Measurements from ENCODE around the gene SELL. TPM values are rescaled to one million over a fixed set of nuclear protein-coding genes. Genes with fewer than 3 reads are reported as not detected.
"Not testable (repeated sequence)": the region's sequence is repeated elsewhere in the genome, so short reads cannot be mapped to it uniquely, and the experiment has no call there.

Gene SELL
- total RNA-seq, 4 donors from 2014 or later, result 1.4 to 27.7 (median 5.3) TPM

DNA sequence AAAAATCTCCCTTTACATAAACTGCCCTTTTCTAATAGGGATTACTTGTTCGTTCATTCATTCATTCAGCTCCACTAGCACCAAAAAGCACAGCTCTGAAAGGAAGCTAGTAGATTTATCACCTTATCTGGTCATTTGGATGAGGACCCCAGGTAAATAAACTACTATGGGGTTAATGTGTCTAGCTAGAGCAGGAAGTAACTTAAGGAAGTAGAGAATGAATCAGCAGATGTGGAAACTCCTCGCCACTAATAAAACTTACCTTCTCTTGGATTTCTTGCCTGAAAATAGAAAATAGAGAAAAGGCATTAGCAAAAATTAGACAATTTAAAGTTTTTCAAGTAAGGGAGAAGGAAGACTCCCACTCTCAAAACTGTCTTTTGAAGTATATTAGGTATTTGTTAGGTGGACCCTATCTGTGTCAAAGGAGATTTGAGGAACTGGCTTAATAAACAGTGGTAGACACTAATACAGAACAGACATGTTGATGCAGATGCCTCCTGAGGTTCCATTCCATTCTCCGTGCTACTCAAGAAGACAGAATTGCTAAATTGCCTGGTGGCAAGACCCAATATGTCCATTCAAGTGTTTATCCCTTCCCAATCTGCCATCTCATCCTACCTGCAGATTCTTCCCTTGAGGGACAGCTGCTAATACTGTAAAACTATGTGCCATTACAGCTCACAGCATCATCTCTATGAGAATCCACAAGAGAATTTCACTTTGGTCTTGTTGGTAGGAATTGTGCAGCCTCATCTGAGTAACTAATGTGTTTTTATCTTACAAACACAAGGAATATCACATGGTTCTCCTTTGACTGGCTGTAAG is 14.9 kb downstream of the SELL start:
- no peak for ATAC-seq (ENCODE audit: low FRiP score)
- no peak for DNase-seq (ENCODE audit: low spot score)
- TF ChIP-seq, protein P1, sequence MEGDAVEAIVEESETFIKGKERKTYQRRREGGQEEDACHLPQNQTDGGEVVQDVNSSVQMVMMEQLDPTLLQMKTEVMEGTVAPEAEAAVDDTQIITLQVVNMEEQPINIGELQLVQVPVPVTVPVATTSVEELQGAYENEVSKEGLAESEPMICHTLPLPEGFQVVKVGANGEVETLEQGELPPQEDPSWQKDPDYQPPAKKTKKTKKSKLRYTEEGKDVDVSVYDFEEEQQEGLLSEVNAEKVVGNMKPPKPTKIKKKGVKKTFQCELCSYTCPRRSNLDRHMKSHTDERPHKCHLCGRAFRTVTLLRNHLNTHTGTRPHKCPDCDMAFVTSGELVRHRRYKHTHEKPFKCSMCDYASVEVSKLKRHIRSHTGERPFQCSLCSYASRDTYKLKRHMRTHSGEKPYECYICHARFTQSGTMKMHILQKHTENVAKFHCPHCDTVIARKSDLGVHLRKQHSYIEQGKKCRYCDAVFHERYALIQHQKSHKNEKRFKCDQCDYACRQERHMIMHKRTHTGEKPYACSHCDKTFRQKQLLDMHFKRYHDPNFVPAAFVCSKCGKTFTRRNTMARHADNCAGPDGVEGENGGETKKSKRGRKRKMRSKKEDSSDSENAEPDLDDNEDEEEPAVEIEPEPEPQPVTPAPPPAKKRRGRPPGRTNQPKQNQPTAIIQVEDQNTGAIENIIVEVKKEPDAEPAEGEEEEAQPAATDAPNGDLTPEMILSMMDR (IDR thresholded peaks at IDR 0.05), result no peak

GRCh38 chr1:169694304-169695075 is 16.9 kb downstream of the SELL start:
- no peak for DNase-seq (ENCODE audit: low spot score)

DNA sequence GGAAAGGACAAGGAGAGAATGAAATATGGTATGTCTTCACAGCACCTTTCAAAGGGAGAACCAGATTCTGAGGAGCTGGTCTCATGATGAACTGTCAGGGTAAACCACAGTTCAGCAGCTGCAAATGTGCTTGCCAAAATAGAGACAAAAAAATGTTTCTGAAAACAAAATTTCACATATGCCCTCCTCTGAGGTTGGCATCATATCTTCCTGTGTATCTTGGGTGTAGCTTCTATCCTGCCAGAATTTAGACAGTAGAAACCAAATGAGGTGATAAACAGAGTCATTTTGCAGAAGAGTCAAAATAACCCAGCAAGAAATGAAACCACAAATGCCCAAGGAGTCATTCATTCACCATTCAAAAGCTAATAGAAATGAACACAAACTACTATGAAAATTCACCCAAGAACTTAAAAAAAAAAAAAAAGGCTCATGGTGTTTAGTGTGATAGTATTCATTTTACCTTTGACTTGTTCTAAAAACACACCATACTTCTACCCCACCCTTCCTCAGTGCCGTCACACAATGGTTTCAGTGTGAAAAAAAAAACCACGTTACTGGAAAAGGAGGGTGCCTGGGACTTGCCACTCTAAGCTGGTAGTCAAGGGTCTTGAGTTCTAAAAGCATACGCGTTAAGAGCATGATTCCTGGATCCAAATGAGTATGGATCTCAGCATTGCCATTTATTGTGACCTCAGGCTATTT is 18.5 kb downstream of the SELL start:
- ATAC-seq (ENCODE audit: low FRiP score) (no peak), DNase-seq (ENCODE audit: low spot score) (no peak)
- TF ChIP-seq, protein P1 (IDR thresholded peaks at IDR 0.05), result no peak

More at GRCh38 chr1:169694304-169695075, 16.9 kb downstream of the SELL start:
- ATAC-seq (ENCODE audit: low FRiP score), result no peak
- TF ChIP-seq, protein P1 (IDR thresholded peaks at IDR 0.05), result no peak

- TF ChIP-seq, protein P1 (IDR thresholded peaks at IDR 0.05), result no peak
- DNase-seq (ENCODE audit: low spot score) (no peak), ATAC-seq (ENCODE audit: low FRiP score) (no peak)
These were observed 20.9 kb downstream of the SELL start for GRCh38 chr1:169690489-169690888.

DNA sequence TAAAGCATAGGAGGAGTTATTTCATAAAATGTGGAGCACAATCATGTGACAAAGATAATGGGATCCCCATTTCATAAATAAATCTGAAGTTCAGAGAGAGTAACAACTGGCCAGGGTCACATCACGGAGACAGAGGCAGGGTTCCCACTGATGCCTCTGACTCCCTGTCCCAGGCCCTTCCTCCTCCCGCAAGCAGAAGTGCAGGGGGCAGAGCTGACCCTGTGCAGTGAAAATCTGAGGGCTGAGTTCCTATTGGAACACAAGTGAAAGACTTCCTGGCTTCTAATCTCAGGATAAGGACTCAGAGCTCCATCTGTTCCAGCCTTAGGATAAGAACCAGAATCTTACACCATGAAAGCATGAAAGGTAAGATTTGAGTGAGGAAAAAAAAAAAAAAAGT is 22.0 kb downstream of the SELL start:
- TF ChIP-seq, protein P1 (IDR thresholded peaks at IDR 0.05), result no peak
- ATAC-seq (ENCODE audit: low FRiP score) (no peak), DNase-seq (ENCODE audit: low spot score) (no peak)

- not testable (repeated sequence) for DNase-seq (ENCODE audit: low spot score); ATAC-seq (ENCODE audit: low FRiP score)
These were observed 23.0 kb downstream of the SELL start for GRCh38 chr1:169688377-169688776.

DNA sequence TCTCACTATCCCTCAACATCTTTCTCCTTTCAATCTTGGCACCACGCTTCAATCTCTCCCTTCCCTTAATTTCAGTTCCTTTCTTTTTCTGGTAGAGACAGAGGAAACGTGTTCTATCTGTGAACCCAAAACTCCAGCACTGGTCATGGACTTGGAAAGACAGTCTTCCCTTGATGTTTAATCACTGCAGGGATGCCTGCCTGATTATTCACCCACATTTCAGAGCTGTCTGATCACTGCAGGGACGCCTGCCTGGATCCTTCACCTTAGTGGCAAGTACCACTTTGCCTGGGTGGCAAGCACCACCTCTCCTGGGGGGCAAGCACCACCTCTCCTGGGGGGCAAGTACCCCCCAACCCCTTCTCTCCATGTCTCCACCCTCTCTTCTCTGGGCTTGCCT is 27.8 kb downstream of the SELL start:
- TF ChIP-seq, protein P1 (IDR thresholded peaks at IDR 0.05), result no peak
- no peak for ATAC-seq (ENCODE audit: low FRiP score)
- no peak for DNase-seq (ENCODE audit: low spot score)

- DNase-seq (ENCODE audit: low spot score); ATAC-seq (ENCODE audit: low FRiP score): not testable (repeated sequence)
These were observed 28.3 kb downstream of the SELL start for GRCh38 chr1:169683168-169683567.

Data from omental fat pad (tissue), 4 donors.